GDM1 (cell line): ENCODE data around the gene PTGES2.

Experiments used
- DNase-seq: peaks from one replicate; lab custom pipeline; 2025; lab: John Stamatoyannopoulos, UW

PTGES2 gene

DNA sequence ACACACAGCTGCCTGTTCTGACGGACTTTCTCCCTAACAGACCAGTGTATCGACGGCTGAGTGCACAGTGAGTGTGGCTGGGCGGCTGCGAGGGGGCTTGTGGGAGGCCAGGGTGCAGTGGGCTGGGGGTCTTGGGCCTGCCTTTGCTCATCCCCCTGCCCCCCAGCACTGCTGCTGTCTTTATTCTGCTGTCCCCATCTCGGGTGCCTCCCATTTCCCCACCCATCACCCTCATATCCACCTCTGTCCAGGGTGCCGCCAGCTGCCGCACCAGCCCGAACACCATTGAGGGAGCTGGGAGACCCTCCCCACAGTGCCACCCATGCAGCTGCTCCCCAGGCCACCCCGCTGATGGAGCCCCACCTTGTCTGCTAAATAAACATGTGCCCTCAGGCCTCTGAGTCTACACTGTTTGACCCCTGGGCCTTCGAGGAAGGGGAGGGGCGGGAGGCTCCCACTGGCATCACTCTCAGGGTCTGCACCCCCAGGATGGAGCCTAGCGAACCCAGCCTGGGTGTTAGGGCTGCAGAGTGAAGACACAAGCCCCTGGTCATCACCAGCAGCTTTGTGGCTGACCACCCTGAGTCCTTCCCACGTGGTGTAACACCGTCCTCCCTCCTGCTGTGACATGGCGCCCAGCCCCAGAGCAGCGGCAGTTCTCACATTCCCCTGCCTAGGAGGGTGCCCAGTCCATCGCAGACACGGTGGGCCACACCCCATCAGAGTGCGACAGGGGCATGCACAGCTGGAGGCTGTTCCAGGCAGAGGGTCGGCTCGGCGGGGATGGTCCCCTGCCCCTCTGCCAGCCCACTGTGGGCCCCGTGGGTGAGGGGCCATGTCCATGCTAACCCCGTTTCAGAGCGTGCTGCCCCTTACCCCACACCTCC lies 25.8 kb upstream of the PTGES2 start:
- no peak for DNase-seq

DNA sequence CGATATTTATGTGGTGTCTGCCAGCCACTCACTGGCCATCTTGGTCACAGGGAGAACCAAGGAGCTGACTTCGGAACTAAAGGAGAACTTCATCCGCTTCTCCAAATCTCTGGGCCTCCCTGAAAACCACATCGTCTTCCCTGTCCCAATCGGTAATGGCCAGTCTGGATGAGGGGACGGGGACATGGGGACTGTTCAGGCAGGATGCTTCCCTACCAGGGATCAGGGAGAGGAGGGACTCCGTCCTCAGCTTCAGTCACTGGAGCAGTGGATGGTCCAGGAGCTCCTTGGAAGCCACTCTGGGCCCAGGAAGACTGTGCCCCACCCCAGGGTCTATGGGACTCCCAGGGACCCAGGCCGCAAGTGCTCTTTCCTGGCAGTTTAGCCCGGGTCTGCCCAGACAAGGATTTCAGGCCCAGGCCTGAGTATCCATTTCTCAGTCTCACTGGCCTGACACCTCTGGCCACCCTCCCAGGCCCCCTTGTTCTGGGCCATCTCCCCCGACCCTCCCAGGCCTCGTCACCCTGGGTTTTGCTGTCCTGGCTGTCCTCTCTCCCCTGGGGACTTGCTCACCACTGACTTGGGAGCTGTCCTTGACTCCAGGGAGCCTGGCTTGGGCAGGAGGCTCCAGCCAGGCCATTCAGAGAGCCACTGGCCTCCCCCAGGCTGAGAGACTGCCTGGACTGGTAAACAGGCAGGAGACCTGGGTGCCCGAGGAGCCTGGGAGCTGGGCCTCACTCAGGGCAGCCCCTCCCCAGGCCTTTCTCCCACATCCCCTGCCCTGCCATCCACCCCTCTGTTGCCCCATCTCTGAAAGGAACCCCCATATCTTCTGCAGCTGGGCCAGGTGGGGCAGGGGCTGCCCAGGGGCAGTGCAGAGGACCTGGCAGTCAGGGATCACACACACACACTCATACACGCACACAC lies 24.9 kb upstream of the PTGES2 start:
- DNase-seq = no peak

DNA sequence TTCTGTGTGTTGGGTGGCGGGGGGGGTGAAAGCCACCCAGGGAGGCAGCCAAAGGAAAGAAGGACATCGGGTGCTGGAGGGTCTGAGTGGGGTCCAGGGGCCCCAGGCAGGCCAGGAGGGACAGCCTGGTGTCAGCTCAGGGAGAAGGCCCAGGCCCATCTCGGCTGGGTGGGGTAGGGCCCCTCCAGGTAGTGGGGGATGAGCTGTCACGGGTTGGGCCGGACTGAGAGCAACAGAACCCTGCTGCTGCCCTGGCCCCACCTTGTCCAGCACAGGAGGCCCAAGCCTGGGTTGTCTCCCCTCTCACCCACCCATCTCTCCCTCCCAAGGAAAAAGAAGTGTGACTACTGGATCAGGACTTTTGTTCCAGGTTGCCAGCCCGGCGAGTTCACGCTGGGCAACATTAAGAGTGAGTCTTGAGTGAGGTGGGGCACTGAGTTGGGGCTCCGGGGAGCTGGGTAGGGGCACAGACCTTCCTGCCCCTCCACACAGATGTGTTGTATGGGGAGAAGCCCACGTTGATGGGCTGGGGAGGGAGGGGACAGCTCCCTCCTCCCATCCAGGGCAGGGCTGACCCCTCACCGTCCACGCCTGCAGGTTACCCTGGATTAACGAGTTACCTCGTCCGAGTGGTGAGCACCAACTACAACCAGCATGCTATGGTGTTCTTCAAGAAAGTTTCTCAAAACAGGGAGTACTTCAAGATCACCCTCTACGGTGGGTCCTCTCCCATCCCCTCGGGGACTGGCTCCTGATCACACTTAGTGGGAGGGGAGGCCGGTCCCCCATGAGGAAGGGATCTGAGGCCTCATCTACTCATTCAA lies 24.0 kb upstream of the PTGES2 start:
- no peak for DNase-seq

DNA sequence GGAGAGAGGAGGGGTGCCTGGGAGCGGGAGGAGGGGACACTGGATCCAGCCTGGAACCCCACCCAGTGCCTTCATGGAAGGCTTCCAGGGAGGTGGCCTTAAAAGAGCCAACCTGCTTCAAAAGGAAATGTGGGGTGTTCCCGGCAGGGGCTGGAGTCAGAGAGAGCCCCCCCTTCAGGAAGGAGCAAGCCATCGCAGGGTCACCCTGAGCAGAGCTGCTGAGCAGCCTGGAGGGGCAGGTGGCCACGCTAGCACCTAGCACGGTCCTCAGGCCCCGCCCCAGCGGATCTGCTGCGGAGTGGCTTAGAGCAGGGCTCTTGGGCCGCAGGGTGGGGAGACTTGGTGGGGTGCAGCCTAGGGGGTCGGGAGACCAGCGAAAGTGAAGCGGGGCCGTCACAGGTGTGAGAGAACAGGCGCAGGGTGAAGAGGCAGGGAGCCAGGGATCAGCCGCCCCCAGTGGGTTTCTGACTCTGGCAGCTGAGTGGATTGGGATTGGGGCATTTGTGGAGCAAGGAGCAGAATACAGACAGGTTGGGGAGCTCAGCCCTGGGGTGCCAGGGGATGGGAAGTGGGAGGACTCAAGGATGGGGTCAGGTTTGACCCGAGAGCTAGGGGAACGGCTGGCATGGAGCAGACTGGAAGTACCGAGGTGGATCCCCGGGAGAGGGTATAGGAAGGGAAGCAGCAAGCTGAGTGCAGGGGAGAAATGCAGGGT lies 23.2 kb upstream of the PTGES2 start:
- DNase-seq = no peak

DNA sequence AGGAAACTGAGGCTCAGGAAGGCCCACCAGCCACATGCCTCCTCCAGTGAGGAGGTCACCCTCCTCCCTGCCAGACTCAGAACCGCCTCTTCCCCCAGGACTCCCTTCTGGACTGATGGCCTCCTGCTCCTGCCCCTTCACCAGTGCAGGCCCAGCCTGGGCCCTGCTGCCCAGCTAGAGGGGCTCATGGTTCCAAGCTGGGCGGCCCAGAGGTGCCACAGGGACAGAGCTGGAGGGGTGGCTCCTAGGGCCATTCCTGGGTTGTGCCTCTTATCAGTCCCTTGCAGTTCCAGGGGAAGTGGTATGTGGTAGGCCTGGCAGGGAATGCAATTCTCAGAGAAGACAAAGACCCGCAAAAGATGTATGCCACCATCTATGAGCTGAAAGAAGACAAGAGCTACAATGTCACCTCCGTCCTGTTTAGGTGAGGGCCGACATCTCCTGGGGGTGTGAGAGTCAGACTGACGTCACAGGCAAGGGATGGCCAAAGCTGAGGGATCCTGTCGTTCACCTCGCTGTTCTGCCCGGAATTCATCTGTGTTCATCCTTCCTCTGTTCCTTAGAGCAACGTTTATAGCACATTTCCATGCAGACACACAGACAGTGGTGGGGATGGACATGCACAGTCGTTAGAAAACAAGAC lies 22.5 kb upstream of the PTGES2 start:
- DNase-seq = peak; percentile 50

DNA sequence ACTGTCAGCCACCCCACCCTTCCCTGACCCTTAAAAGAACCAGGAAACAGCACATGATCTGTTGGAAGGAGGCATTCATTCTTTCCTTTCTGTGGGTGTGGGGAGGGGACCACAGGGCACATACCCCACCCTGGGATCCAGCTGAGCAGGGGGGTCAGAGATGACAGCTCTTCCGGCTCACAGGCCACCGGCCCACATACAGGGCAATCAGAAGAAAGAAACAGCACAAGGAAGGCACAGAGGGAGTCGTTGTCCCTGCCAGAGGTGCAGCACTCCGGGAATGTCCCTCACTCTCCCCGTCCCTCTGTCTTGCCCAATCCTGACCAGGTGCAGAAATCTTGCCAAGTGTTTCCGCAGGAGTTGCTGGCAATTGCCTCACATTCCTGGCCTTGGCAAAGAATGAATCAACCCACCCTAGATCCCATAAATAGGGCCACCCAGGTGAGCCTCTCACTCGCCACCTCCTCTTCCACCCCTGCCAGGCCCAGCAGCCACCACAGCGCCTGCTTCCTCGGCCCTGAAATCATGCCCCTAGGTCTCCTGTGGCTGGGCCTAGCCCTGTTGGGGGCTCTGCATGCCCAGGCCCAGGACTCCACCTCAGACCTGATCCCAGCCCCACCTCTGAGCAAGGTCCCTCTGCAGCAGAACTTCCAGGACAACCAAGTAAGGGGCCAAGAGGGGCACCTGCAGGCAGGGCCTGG lies 21.6 kb upstream of the PTGES2 start, which contains the start of gene LCN2:
TSS of gene LCN2 (plus strand) at position 453 of the 701 bp plus-strand sequence. CDS start at position 526, 73 bp downstream.
- DNase-seq = no peak

DNA sequence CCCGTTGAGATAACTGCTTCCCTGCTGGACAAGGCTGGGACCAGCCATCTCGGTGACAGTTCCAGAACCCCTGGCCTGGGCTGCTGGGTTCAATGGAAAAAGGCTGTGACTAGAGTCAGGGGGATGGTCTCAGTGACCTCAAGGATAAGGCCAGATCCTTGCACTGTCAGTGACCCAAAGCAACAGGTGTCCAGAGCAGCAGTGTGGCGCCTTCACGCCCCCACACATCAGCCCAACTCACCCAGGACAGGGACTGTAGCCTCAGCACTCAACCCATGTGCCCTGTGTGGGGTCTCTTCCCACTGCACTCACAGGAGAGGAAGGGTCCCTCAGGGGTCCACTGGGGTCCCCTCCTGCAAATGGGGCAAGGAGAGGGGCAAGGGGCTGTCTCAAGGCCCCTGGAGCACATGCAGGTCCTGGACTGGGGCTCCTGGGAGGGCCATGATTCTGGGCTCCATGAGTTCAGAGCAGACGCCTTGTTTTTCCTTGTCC lies 21.0 kb upstream of the PTGES2 start:
- DNase-seq = no peak

DNA sequence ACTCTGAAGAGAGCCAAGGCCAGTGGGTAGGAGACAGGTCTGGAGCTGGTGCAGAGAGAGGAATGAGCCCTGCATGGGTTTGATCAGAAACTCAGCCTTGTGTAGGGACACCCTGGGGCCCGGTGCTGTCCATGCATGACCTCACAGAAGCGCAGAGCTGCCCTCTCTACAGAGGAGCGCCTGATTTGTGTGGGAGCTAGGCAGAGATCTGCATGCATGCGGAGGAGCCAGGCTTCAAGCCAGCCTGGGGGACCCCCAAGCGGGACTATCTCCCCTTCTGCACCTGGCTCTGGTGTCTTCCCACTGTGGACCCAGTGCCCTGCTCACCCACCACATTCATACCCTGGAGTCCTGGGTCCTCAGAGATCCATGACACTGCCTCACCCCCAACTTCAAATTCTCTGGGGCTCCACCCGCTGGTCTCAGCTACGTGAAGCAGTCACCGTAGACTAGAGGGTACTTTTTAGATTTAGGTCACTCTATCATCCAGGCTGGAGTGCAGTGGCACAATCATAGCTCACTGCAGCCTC lies 19.1 kb upstream of the PTGES2 start:
- DNase-seq = no peak

DNA sequence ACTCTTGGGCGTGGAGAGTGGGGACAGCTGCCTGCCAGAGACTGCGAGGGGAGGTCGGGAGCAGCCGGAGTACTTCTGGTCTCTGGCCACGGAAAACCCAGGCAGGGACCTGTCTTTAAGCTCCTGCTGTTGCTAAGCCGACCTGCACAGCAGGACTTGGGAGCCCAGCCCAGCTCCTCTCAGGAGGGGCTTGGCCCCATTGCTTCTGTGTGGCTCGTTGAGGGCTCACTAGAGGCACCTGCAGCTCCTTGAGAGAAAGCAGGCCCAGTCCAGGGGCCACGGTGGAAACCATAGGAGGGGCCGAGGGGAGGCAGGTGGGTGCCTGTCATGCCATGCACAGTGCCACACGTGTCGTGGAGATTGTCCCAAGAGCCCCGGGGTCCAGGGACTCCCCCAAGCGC lies 18.4 kb upstream of the PTGES2 start:
- DNase-seq = no peak

DNA sequence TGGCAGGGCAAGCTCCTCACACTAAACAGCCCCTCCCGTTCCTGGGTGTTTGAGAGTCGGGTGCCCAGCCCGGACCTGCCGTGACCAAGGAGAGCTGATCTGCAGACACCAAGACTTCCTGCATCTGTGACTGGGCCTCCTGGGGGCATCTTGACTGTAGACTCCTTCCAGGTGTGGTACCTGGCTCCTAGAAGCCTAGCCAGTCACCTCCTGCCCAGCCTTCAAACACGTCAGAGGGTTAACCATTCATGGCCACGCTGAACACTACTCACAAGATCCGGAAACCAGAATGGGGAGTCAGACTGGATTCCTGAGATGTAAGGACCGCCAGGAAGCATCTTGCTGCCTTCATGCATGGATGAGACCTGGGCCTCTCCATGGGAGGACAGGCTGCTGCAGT lies 18.0 kb upstream of the PTGES2 start:
- DNase-seq = no peak

DNA sequence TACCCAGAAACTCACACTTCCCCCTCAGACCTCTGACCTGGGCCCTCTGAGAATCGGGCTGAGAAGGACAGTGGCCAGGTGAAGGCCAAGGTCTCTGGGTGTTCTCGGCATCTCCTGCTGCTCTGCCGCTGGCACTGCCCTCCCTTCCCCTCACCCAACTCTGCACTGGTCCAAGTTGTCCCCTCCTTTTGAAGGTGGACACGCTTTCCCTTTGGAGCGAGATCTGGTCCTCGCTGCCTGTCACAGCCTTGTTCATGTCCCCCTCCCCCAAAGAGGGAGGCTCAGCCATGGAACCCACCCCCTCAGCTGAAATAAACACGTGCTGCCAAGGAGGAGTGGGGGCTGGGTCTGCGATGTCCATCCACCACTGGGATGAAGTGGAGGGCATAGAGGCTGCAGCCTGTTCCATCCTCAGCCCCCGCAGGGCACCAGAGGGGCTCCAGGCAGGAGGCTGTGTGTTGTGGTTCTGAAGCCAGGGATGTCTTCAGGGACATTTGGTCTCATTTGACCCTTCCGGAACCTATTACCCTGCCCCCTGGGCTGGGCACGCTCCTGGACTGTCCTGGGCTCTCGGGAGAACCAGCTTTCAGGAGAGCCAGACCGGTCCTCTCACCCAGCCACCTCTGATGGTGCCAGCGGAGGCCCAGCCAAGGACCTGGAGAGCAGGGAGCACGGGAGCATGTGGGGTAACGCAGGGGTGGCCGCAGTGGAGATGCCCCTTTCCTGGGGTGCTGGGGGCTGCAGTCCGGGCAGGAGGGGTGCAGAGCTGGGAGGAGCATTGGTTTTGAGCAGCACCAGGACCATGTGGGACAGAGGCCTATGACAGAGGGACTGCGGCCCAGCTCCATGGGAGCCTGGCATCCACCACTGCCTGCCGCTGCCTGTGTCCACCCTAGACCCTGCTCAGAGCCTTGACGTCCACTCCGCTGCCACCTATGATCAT lies 17.0 kb upstream of the PTGES2 start:
- no peak for DNase-seq

DNA sequence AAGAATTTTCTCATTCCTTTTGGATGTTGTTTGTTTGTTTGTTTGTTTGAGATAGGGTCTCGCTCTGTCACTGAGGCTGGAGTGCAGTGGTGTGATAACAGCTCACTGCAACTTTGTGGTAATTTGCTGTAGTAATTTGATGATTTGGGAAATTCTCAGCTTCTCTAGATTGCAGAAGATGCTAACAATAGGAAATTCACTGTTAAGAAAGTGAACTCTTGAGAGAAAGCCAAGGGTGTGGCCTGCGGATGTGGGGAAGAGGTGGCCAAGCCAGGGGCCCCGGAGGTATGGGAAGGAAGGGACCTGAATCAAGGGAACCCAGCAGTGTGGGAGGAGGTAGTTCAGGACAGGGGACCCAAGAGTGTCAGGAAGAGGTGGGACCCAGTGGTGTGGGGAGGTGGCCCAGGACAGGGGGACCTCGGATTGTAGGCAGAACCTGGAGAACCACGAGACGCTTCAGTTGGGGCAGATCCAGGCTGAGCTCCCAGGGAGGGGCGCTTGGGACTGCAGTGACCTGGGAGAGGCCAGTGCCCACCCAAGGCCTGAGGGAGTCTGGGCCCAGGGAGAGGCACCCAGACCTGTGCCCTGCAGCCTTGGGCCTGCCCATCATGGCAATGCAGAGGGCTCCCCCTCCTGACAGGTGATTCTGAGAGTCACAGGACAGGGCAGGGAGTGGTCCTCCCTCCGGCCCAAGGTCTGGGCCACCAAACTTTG lies 16.2 kb upstream of the PTGES2 start:
- DNase-seq = no peak

DNA sequence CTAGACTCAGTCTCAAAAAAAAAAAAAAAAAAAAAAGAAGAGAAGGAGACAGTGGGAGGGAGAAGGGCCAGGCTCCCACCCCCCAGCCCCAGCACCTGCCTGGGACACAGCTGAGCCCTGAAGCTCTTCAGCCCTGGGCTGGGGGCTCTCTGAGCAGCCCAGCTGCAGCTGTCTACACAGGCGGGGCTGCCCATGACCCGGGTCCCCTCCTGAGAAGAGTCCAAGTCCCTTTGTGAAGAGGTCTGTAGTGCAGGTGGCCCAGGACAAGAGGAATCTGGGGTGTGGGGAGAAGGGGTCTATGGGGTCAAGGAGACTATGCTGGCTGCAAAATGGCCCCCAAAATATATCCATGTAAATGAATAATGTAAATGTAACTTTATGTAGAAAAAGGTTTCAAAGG lies 15.1 kb upstream of the PTGES2 start:
- DNase-seq = no peak

DNA sequence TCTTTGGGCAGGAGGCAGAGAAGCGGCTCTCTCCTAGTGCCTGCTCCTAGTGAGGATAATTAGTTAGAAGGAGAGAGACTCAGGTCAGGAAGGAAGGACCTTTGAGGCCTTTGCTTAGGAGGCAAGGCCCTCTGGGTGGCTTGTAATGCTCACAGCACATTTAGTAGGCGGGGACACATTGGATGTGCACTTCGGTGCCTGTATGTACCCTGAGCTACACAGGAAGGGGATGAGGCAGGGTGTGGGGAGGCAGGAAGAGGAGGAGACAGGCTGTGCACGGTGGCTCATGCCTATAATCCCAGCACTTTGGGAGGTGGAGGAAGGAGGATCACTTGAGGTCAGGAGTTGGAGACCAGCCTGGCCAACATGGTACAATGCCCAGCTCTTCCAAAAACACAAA lies 14.5 kb upstream of the PTGES2 start:
- DNase-seq = peak; percentile 30

DNA sequence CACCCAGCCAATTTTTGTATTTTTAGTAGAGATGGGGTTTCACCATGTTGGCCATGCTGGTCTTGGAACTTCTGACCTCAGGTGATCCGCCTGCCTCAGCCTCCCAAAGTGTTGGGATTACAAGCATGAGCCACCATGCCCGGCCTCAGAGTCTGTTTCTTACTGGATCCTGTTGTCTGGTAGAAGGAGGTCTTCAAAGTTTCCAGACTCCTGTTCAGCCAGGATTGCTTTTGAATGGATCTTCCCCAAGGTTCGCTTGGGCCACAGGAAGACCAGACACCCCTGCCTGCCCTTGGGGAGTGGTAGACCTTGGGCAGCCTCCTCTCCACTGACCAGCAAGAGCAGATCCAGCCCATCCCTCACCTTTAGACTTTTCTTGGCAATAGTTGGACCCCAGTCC lies 14.1 kb upstream of the PTGES2 start:
- DNase-seq = no peak

DNA sequence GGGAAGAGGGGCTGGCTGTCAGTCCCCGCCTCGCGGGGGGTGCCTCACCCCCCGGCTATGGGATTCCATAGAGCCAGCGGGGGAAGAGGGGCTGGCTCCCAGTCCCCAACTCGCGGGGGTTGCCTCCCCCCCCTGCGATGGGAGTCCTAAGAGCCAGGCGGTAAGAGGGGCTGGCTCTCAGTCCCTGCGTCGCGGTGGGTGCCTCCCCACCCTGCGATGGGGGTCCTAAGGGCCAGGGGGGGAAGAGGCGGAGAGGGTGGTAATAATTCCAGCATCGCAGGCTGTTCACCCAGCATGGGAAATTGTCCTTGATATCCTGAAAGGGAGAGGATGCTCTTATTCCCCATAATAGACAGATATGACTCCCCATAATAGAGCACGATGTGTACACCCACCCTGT lies 12.1 kb upstream of the PTGES2 start:
- no peak for DNase-seq

DNA sequence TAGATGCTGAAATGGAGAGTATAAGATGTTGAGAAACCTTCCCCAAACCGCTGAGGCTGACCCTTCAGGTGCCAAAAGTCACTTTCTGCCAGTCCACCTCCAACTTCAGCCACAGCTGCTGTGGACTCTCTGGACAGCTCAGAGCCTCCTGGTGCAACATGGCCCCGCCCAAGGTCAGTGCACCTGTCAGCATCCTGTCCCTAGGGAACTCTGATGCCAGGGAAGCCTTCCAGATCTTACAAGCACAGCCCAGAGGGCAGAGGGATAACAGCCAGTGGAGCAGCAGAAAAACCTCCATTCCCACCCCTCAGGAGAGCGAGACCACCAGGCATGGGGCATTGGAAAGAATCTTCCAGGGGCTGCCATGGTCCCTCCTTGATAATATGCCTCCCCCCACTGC lies 10.5 kb upstream of the PTGES2 start:
- DNase-seq = no peak
